ENCODE measurements around the gene SLC25A27. TPM values are rescaled to one million over a fixed set of nuclear protein-coding genes. Genes with fewer than 3 reads are reported as not detected.

The SLC25A27 gene
- total RNA-seq, 2 donors from 2014 or later = 1.1 to 2.5 TPM

- no peak overlapping the region for H3K4me3 Mint-ChIP-seq
- ATAC-seq (replicated peaks in 1 of 2) = no peak
Measured at GRCh38 chr6:46657642-46658041, 4.9 kb downstream of the SLC25A27 start.

GRCh38 chr6:46661483-46661882 lies 8.7 kb downstream of the SLC25A27 start:
- no peaks in the 10 kb centered on the region for H3K4me1 Mint-ChIP-seq (ENCODE audit: low read depth)
- no peaks in the 10 kb centered on the region for H3K36me3 Mint-ChIP-seq (ENCODE audit: insufficient read depth in 2 of 2)
- no peak for DNase-seq
- H3K27ac Mint-ChIP-seq = no peak overlapping the region
- ATAC-seq (replicated peaks in 1 of 2) = no peak
- H3K9me3 Mint-ChIP-seq = no peaks in the 10 kb centered on the region
- H3K27me3 Mint-ChIP-seq (ENCODE audit: low read depth) = no peaks in the 10 kb centered on the region
- H3K4me3 Mint-ChIP-seq = no peak overlapping the region

More at GRCh38 chr6:46657642-46658041, 4.9 kb downstream of the SLC25A27 start:
- DNase-seq = no peak
- Mint-ChIP-seq H3K36me3 (ENCODE audit: insufficient read depth in 2 of 2) (no peaks in the 10 kb centered on the region), H3K27me3 (ENCODE audit: low read depth) (peaks cover 16% of the 10 kb centered on the region), H3K9me3 (no peaks in the 10 kb centered on the region), H3K27ac (no peak overlapping the region), H3K4me1 (ENCODE audit: low read depth) (peaks cover 8% of the 10 kb centered on the region)

DNA sequence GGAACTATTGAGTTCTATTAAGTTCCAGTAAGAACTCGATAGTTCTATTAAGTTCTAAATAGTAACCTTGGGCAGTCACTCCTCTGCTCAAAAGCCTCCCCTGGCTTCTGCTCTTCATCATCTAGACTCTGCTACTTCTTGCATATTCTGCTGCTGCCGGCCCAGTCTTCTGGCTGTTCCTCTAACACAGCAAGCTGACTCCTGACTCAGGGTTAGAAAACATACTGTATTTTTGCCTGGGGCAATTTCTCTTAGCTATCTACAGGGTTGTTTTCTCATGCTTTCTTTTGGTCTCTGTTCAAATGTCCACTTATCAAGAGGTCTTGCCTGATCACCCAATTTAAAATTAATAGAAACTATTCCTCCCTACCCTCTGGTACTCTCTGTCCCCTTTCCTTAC lies 14.6 kb downstream of the SLC25A27 start:
- H3K4me1 Mint-ChIP-seq (ENCODE audit: low read depth) = no peaks in the 10 kb centered on the region
- no peak overlapping the region for H3K4me3 Mint-ChIP-seq
- no peaks in the 10 kb centered on the region for H3K36me3 Mint-ChIP-seq (ENCODE audit: insufficient read depth in 2 of 2)
- no peak overlapping the region for H3K27ac Mint-ChIP-seq
- ATAC-seq (replicated peaks in 1 of 2) (no peak), DNase-seq (no peak)
- H3K9me3 Mint-ChIP-seq = no peaks in the 10 kb centered on the region
- H3K27me3 Mint-ChIP-seq (ENCODE audit: low read depth) = peaks cover 6% of the 10 kb centered on the region

DNA sequence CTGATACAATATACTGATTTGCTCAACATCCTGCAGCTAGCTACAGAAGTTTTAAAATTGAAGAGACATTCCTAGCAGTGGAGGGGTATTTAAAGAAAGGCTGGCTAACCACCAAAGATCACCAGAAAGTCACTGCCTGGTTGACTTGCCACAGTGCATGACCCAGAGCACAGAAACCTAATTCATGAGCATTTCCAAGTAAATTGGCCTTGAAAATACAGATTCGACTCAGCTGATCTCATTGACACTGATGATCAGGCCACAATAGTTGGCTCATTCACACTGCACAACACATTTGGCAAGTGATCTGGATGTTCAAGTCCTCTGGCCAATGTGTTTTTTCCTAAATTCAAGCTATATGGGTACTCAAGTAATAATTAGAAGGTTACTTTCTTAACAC lies 21.6 kb downstream of the SLC25A27 start:
- H3K27me3 Mint-ChIP-seq (ENCODE audit: low read depth) = no peaks in the 10 kb centered on the region
- DNase-seq = no peak
- H3K36me3 Mint-ChIP-seq (ENCODE audit: insufficient read depth in 2 of 2) = no peaks in the 10 kb centered on the region
- no peak overlapping the region for H3K27ac Mint-ChIP-seq
- H3K4me1 Mint-ChIP-seq (ENCODE audit: low read depth) = no peaks in the 10 kb centered on the region
- H3K9me3 Mint-ChIP-seq = no peaks in the 10 kb centered on the region
- no peak overlapping the region for H3K4me3 Mint-ChIP-seq
- no peak for ATAC-seq (replicated peaks in 1 of 2)

DNA sequence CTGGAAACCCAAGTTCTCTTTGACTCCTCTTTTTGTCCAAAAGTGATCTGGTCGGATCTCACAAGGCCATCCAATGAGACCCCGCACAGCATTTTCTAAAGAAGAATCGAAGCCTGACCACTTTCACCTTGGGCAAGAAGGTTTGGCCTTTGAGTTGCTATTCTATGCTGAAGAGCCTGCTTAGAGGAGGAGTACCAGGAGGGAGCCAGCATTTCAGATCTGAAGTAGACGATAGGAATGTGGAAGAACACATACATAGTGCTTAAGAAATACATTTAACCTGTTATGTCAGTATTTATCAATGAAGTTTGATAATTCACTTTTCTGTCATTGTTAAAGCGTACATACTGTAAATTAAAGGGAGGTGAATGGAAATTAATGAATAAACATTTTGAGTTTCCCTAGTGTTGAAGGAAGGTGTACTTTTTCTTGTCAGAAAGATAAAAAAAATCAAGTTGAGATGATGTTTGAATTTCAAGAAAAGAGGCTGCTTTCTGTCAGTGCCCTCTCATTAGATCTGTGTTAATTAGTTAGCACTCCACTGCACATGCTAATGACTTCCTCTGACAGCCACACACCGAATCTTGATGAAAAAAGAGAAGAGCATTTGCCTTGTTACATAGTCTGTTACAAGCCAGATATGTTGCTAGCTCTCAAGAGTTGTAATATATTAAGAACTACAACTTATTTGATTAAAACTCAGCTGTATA lies 24.0 kb downstream of the SLC25A27 start:
- Mint-ChIP-seq H3K4me1 (ENCODE audit: low read depth) (no peaks in the 10 kb centered on the region), H3K4me3 (no peak overlapping the region), H3K9me3 (no peaks in the 10 kb centered on the region), H3K36me3 (ENCODE audit: insufficient read depth in 2 of 2) (no peaks in the 10 kb centered on the region), H3K27ac (no peak overlapping the region), H3K27me3 (ENCODE audit: low read depth) (peaks cover 14% of the 10 kb centered on the region)
- DNase-seq (no peak), ATAC-seq (replicated peaks in 1 of 2) (no peak)

DNA sequence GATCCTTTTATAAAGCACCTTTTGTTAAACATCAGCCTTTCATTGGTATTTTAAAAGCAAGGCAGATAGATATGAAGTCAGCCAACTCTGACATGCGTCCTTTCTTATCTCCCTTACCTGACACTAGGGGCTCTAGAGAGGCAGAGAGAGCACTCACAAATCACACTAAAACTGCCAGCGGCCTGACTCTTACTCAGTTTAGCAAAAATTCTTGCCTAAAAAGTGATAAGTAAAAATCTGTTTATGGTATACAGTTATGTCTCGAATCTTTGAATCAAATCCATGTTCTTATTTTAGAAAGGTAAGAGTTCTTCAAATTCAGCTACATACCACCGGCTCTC lies 24.5 kb downstream of the SLC25A27 start:
- no peak overlapping the region for H3K4me3 Mint-ChIP-seq
- ATAC-seq (replicated peaks in 1 of 2) (no peak), DNase-seq (no peak)
- no peaks in the 10 kb centered on the region for H3K4me1 Mint-ChIP-seq (ENCODE audit: low read depth)
- no peaks in the 10 kb centered on the region for H3K9me3 Mint-ChIP-seq
- peaks cover 17% of the 10 kb centered on the region for H3K27me3 Mint-ChIP-seq (ENCODE audit: low read depth)
- no peaks in the 10 kb centered on the region for H3K36me3 Mint-ChIP-seq (ENCODE audit: insufficient read depth in 2 of 2)
- no peak overlapping the region for H3K27ac Mint-ChIP-seq

DNA sequence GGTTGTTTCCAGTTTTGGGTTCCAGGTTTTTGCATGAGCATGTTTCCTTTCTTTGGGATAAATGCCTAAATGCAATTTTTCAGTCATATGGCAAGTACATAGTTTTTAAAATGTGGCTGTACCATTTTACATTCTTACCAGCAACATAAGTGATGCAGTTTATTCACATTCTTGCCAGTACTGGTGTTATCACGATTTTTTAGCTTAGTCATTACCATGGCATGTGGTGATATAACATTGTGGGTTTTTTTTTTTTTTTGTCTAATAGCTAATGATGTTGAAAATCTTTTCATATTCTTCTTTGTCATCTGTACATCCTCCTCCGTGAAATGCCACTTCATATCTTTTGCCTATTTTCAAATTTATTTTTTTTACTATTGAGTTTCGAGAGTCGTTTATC lies 32.0 kb downstream of the SLC25A27 start:
- Mint-ChIP-seq H3K27ac (no peak overlapping the region), H3K4me1 (ENCODE audit: low read depth) (no peaks in the 10 kb centered on the region), H3K36me3 (ENCODE audit: insufficient read depth in 2 of 2) (no peaks in the 10 kb centered on the region), H3K4me3 (no peak overlapping the region), H3K9me3 (no peaks in the 10 kb centered on the region), H3K27me3 (ENCODE audit: low read depth) (peaks cover 23% of the 10 kb centered on the region)
- ATAC-seq (replicated peaks in 1 of 2) (no peak), DNase-seq (no peak)

DNA sequence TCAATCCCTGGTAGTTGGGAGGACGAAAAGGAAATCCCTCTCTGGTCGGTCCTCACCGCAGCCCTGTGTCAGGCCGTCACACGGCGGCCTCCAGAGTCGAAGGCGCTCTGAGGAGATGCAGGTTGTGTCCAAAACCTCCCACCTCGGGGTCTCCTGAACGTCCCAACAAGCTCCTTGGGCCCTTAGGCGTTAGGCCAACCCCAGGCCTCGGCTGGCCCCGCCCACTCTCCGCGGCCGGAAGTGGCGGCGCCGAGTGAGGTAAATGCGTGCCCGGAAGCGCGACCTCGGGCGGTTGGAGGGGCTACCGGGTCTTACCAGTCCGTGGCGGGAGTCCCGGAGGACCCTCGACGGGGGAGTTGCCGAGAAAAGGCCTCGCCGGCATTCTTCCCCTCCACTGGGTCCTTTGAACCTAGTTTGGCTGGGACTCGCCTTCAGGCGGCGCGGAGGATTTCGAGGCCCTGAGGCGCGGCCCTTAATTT lies 34.9 kb downstream of the SLC25A27 start, which contains the start of gene TDRD6:
Gene TDRD6 (plus strand): TSS at position 267 of the 479 bp plus-strand sequence. CDS start 244 bp downstream, outside the sequence.
- Mint-ChIP-seq H3K27me3 (ENCODE audit: low read depth) (peaks cover 20% of the 10 kb centered on the region), H3K9me3 (no peaks in the 10 kb centered on the region), H3K4me3 (no peak within 1 kb of the TSS), H3K36me3 (ENCODE audit: insufficient read depth in 2 of 2) (no peaks in the 10 kb centered on the region), H3K4me1 (ENCODE audit: low read depth) (no peaks in the 10 kb centered on the region), H3K27ac (no peak within 1 kb of the TSS)
- no peak for ATAC-seq (replicated peaks in 1 of 2)
- DNase-seq = no peak

DNA sequence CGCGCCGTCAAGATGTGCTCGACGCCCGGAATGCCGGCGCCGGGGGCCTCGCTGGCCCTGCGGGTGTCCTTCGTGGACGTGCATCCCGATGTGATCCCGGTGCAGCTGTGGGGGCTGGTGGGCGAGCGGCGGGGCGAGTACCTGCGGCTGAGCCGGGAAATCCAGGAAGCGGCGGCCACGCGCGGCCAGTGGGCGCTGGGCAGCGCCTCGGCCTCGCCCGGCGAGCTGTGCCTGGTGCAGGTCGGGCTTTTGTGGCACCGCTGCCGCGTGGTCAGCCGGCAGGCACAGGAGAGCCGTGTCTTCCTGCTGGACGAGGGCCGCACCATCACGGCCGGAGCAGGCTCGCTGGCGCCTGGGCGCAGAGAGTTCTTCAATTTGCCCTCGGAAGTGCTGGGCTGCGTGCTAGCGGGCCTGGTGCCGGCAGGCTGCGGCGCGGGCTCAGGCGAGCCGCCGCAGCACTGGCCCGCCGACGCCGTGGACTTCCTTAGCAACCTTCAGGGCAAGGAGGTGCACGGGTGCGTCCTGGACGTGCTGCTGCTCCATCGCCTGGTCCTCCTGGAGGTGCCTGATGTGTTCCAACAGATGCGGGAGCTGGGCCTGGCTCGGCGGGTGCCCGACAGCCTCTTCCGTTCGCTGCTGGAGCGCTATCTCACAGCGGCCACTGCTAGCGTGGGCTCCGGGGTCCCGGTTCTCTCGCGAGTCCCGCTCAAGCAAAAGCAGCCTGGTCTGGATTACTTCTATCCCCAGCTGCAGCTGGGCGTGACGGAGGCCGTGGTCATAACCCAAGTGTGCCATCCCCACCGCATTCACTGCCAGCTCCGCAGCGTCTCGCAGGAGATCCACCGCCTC lies 35.6 kb downstream of the SLC25A27 start:
- H3K4me1 Mint-ChIP-seq (ENCODE audit: low read depth) = no peaks in the 10 kb centered on the region
- H3K27me3 Mint-ChIP-seq (ENCODE audit: low read depth) = peaks cover 20% of the 10 kb centered on the region
- no peak for ATAC-seq (replicated peaks in 1 of 2)
- no peak overlapping the region for H3K4me3 Mint-ChIP-seq
- no peak overlapping the region for H3K27ac Mint-ChIP-seq
- H3K36me3 Mint-ChIP-seq (ENCODE audit: insufficient read depth in 2 of 2) = no peaks in the 10 kb centered on the region
- DNase-seq = no peak
- no peaks in the 10 kb centered on the region for H3K9me3 Mint-ChIP-seq

GRCh38 chr6:46688966-46689335 lies 36.2 kb downstream of the SLC25A27 start:
- Mint-ChIP-seq H3K9me3 (no peaks in the 10 kb centered on the region), H3K27ac (no peak overlapping the region), H3K36me3 (ENCODE audit: insufficient read depth in 2 of 2) (no peaks in the 10 kb centered on the region), H3K4me1 (ENCODE audit: low read depth) (no peaks in the 10 kb centered on the region), H3K27me3 (ENCODE audit: low read depth) (peaks cover 25% of the 10 kb centered on the region), H3K4me3 (no peak overlapping the region)
- ATAC-seq (replicated peaks in 1 of 2) (no peak), DNase-seq (no peak)

- Mint-ChIP-seq H3K36me3 (ENCODE audit: insufficient read depth in 2 of 2) (no peaks in the 10 kb centered on the region), H3K4me3 (no peak overlapping the region), H3K9me3 (no peaks in the 10 kb centered on the region), H3K27ac (no peak overlapping the region), H3K4me1 (ENCODE audit: low read depth) (no peaks in the 10 kb centered on the region), H3K27me3 (ENCODE audit: low read depth) (peaks cover 26% of the 10 kb centered on the region)
- DNase-seq = no peak
- ATAC-seq (replicated peaks in 1 of 2) = no peak
Measured at GRCh38 chr6:46689657-46690056, 36.9 kb downstream of the SLC25A27 start.

- H3K4me3 Mint-ChIP-seq = no peak overlapping the region
- H3K36me3 Mint-ChIP-seq (ENCODE audit: insufficient read depth in 2 of 2) = no peaks in the 10 kb centered on the region
- H3K27ac Mint-ChIP-seq = no peak overlapping the region
- DNase-seq (no peak), ATAC-seq (replicated peaks in 1 of 2) (no peak)
- H3K27me3 Mint-ChIP-seq (ENCODE audit: low read depth) = peaks cover 26% of the 10 kb centered on the region
- no peaks in the 10 kb centered on the region for H3K9me3 Mint-ChIP-seq
- no peaks in the 10 kb centered on the region for H3K4me1 Mint-ChIP-seq (ENCODE audit: low read depth)
Measured at GRCh38 chr6:46690141-46690755, 37.5 kb downstream of the SLC25A27 start.

DNA sequence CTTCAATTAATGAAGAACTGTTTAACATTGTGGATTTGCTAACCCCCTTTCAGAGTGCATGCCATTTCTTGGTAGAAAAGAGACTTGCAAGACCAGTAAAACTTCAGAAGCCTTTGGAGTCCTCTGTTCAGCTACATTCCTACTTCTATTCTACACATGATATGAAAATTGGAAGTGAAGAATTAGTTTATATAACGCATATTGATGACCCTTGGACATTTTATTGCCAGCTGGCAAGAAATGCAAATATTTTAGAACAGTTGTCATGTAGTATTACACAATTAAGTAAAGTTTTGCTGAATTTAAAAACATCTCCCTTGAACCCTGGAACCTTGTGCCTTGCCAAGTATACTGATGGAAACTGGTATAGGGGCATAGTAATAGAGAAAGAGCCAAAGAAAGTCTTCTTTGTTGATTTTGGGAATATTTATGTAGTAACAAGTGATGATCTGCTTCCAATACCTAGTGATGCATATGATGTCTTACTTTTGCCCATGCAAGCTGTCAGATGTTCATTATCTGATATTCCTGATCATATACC lies 38.2 kb downstream of the SLC25A27 start:
- H3K4me3 Mint-ChIP-seq = no peak overlapping the region
- ATAC-seq (replicated peaks in 1 of 2) = no peak
- peaks cover 26% of the 10 kb centered on the region for H3K27me3 Mint-ChIP-seq (ENCODE audit: low read depth)
- no peak overlapping the region for H3K27ac Mint-ChIP-seq
- no peaks in the 10 kb centered on the region for H3K36me3 Mint-ChIP-seq (ENCODE audit: insufficient read depth in 2 of 2)
- no peaks in the 10 kb centered on the region for H3K4me1 Mint-ChIP-seq (ENCODE audit: low read depth)
- H3K9me3 Mint-ChIP-seq = no peaks in the 10 kb centered on the region
- DNase-seq = no peak

Data from activated T-cell treated with anti-CD3 and anti-CD28 coated beads, Interleukin-2, amount 50 U/mL, for 72 hours (primary cell).